Epithelial cell of prostate (primary cell): ENCODE measurements around the gene CCDC17.

Experiments
- DNase-seq: peaks from one replicate; pipeline ENCODE4 v3.0.0-alpha.2; 2011; ENCODE audit warnings: low read depth, low spot score
- H3K27ac ChIP-seq: fragments of 450-650 bp; 2 replicates; pipeline ENCODE4 v1.5.1; 2017; ENCODE audit warnings: mild to moderate bottlenecking

Gene CCDC17

GRCh38 chr1:45585110-45585426 is 38.8 kb downstream of the CCDC17 start:
- DNase-seq = no peak
- no peak overlapping the region for H3K27ac ChIP-seq

GRCh38 chr1:45584351-45585109 is 39.3 kb downstream of the CCDC17 start:
- H3K27ac ChIP-seq = peak overlapping the region; percentile 69
- no peak for DNase-seq

- DNase-seq = no peak
- H3K27ac ChIP-seq = peak within 1 kb of the TSS; percentile 69
Measured at GRCh38 chr1:45583666-45584350, 40.0 kb downstream of the CCDC17 start, which contains the start of gene NASP. Gene NASP, plus strand, starts transcription at chr1:45584041. Its CDS starts 106 bp downstream, at chr1:45584147.

DNA sequence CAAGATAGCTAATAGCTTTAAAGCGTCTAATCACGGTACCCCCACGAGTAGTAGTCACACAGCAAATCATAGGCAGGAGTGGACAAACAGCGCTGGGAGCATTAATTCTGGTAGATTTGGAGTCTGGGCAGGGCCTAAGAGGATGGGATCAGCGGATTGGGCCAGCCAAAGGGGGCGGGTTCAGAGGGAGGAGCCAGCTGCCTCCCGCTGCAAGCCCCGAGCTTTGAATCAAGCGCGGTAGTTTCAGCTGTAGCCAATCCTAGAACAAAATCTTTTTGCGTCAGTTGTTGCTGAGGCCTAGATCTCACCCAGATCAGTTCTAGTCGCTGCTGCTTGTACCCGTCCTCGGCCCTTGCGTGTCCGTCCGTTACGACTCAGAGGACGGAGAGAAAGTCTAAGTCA is 40.6 kb downstream of the CCDC17 start:
- peak; percentile 86 for DNase-seq
- H3K27ac ChIP-seq = peak overlapping the region; percentile 69

- no peak for DNase-seq
- H3K27ac ChIP-seq = no peak overlapping the region
Measured at GRCh38 chr1:45574105-45574626, 49.7 kb downstream of the CCDC17 start.

- no peak overlapping the region for H3K27ac ChIP-seq
- no peak for DNase-seq
Measured at GRCh38 chr1:45573231-45573804, 50.5 kb downstream of the CCDC17 start.

- no peak overlapping the region for H3K27ac ChIP-seq
- no peak for DNase-seq
Measured at GRCh38 chr1:45570631-45571030, 53.2 kb downstream of the CCDC17 start.
